Measurements from ENCODE around the gene RAB27A. TPM values are rescaled to one million over a fixed set of nuclear protein-coding genes. Genes with fewer than 3 reads are reported as not detected.

The RAB27A gene
- total RNA-seq (2022) = 25.1 and 28.9 TPM in 2 replicates
- percentile 74 among the genes with signal in this experiment for Bru-seq, nascent RNA
- percentile 67 among the genes with signal in this experiment for BruChase-seq, experiment 1, labeled RNA remaining after a 6-hour chase
- BruChase-seq, experiment 2, labeled RNA remaining after a 2-hour chase = percentile 61 among the genes with signal in this experiment
- long read RNA-seq, transcript RAB27A-201 (7 exons, 3,446 nt) = major isoform, 9 of 17 reads
- long read RNA-seq, partial matches to known transcripts = 2 of 17 reads
- long read RNA-seq, other reads (novel, unspliced or antisense) = 5 of 17 reads

- Mint-ChIP-seq H3K27me3 (ENCODE audit: unreplicated experiment) (no peaks in the 10 kb centered on the region), H3K4me1 (ENCODE audit: low read depth, unreplicated experiment) (no peaks in the 10 kb centered on the region), H3K27ac (ENCODE audit: unreplicated experiment) (peak within 1 kb of the TSS; percentile 80), H3K36me3 (ENCODE audit: insufficient read depth, unreplicated experiment) (peaks cover 21% of the 10 kb centered on the region), H3K4me3 (ENCODE audit: low read depth, unreplicated experiment) (peak within 1 kb of the TSS; percentile 80), H3K9me3 (ENCODE audit: low read depth, unreplicated experiment) (no peaks in the 10 kb centered on the region)
- CTCF ChIA-PET = interaction anchor here (0.9 to 1.4 kb wide), 2 partner anchors 73 to 146 kb away, joined by 3 to 5 read pairs; no protein-coding TSS in a partner anchor
- intact Hi-C loops (cut with micrococcal nuclease; ENCODE audit: unreplicated experiment) = loop anchor here (1.0 to 10.0 kb wide), 3 partner anchors 69 to 1325 kb away; no protein-coding TSS in a partner anchor
- no TSS peak for BruUV-seq (replicated peaks)
- no peak for TF ChIP-seq CTCF (IDR thresholded peaks at IDR 0.05; ENCODE audit: unreplicated experiment)
- DNase-seq = peak; percentile 78
Observed at GRCh38 chr15:55289746-55290527, at the start of gene RAB27A. TSS of gene RAB27A (minus strand) at chr15:55289813. CDS start at chr15:55234934, 54,879 bp downstream.

- H3K36me3 Mint-ChIP-seq (ENCODE audit: insufficient read depth, unreplicated experiment) = no peaks in the 10 kb centered on the region
- H3K4me1 Mint-ChIP-seq (ENCODE audit: low read depth, unreplicated experiment) = no peaks in the 10 kb centered on the region
- no peak overlapping the region for H3K4me3 Mint-ChIP-seq (ENCODE audit: low read depth, unreplicated experiment)
- no peak for DNase-seq
- BruUV-seq (replicated peaks) = no TSS peak
- no peak for TF ChIP-seq CTCF (IDR thresholded peaks at IDR 0.05; ENCODE audit: unreplicated experiment)
- H3K27ac Mint-ChIP-seq (ENCODE audit: unreplicated experiment) = no peak overlapping the region
- no peaks in the 10 kb centered on the region for H3K9me3 Mint-ChIP-seq (ENCODE audit: low read depth, unreplicated experiment)
- CTCF ChIA-PET = no interaction called here
- intact Hi-C loops (cut with micrococcal nuclease; ENCODE audit: unreplicated experiment) = no loop called here
- no peaks in the 10 kb centered on the region for H3K27me3 Mint-ChIP-seq (ENCODE audit: unreplicated experiment)
Observed at GRCh38 chr15:55337160-55337559, 47.5 kb upstream of the RAB27A start.

- intact Hi-C loops (cut with micrococcal nuclease; ENCODE audit: unreplicated experiment) = no loop called here
- Mint-ChIP-seq H3K36me3 (ENCODE audit: insufficient read depth, unreplicated experiment) (no peaks in the 10 kb centered on the region), H3K9me3 (ENCODE audit: low read depth, unreplicated experiment) (no peaks in the 10 kb centered on the region), H3K27me3 (ENCODE audit: unreplicated experiment) (no peaks in the 10 kb centered on the region), H3K27ac (ENCODE audit: unreplicated experiment) (no peak overlapping the region), H3K4me3 (ENCODE audit: low read depth, unreplicated experiment) (no peak overlapping the region), H3K4me1 (ENCODE audit: low read depth, unreplicated experiment) (no peaks in the 10 kb centered on the region)
- no TSS peak for BruUV-seq (replicated peaks)
- DNase-seq = no peak
- CTCF ChIA-PET = no interaction called here
- no peak for TF ChIP-seq CTCF (IDR thresholded peaks at IDR 0.05; ENCODE audit: unreplicated experiment)
Observed at GRCh38 chr15:55334997-55335396, 45.4 kb upstream of the RAB27A start.

- Mint-ChIP-seq H3K36me3 (ENCODE audit: insufficient read depth, unreplicated experiment) (no peaks in the 10 kb centered on the region), H3K9me3 (ENCODE audit: low read depth, unreplicated experiment) (no peaks in the 10 kb centered on the region), H3K4me1 (ENCODE audit: low read depth, unreplicated experiment) (no peaks in the 10 kb centered on the region), H3K27ac (ENCODE audit: unreplicated experiment) (no peak overlapping the region), H3K27me3 (ENCODE audit: unreplicated experiment) (no peaks in the 10 kb centered on the region), H3K4me3 (ENCODE audit: low read depth, unreplicated experiment) (no peak overlapping the region)
- TF ChIP-seq CTCF (IDR thresholded peaks at IDR 0.05; ENCODE audit: unreplicated experiment) = no peak
- CTCF ChIA-PET = no interaction called here
- no peak for DNase-seq
- intact Hi-C loops (cut with micrococcal nuclease; ENCODE audit: unreplicated experiment) = no loop called here
- BruUV-seq (replicated peaks) = no TSS peak
Observed at GRCh38 chr15:55334371-55334770, 44.8 kb upstream of the RAB27A start.
